GM12864 (cell line): ENCODE measurements around the gene IMMP2L.

Experiments
- DNase-seq: peaks from one replicate; pipeline ENCODE4 v3.0.0-alpha.2; 2011; ENCODE audit warnings: low read depth
- H3K4me3 ChIP-seq: 2 replicates; pipeline ENCODE4 v1.5.1; 2011; ENCODE audit warnings: mild to moderate bottlenecking, low read depth, low read length, control low read depth
- TF ChIP-seq, protein P1 (sequence below): IDR thresholded peaks from 2 replicates; pipeline ENCODE4 v1.5.1; 2011; ENCODE audit warnings: low read depth, mild to moderate bottlenecking, moderate library complexity, low read length, control low read depth, inconsistent platforms; ENCODE audit errors: missing control alignments

The IMMP2L gene

DNA sequence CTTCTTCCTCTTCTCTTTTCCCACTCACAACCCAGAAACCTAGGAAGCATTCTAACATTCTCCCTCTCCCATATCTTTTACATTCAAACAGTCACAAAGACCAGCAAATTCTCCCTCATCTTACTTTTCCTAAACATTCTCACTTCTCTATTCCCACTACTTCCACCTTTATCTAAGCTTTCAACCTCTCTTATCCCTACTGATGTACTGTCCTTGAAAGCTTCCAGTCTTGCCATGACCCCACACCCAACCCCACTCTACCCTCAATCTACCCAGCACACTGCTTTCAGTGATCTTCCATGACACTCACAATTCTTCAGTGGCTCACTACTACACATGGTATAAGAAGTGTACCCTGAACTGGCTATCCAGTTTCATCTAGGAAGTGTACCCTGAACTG lies 5.3 kb downstream of the IMMP2L start:
- no peak for DNase-seq
- TF ChIP-seq, protein P1, sequence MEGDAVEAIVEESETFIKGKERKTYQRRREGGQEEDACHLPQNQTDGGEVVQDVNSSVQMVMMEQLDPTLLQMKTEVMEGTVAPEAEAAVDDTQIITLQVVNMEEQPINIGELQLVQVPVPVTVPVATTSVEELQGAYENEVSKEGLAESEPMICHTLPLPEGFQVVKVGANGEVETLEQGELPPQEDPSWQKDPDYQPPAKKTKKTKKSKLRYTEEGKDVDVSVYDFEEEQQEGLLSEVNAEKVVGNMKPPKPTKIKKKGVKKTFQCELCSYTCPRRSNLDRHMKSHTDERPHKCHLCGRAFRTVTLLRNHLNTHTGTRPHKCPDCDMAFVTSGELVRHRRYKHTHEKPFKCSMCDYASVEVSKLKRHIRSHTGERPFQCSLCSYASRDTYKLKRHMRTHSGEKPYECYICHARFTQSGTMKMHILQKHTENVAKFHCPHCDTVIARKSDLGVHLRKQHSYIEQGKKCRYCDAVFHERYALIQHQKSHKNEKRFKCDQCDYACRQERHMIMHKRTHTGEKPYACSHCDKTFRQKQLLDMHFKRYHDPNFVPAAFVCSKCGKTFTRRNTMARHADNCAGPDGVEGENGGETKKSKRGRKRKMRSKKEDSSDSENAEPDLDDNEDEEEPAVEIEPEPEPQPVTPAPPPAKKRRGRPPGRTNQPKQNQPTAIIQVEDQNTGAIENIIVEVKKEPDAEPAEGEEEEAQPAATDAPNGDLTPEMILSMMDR, result no peak
- H3K4me3 ChIP-seq, result no peak overlapping the region

DNA sequence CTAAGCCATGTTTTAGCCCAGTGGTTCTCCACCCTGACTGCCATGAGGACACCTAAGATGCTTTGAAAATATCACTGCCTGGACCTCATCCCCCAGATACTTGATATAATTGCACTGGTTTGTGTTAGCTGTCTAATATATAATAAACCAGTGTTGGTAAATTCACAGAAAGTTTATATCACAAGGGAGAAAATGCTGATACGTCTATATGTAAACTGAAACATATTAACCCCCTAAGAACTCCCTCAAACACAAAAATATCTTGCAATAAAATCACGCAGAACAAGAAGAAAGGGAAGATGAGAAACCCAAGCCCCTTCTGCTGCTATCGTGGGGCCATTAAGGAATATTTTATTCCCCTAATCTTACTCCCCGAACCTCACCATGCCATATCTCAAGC lies 8.2 kb downstream of the IMMP2L start:
- DNase-seq, result no peak
- H3K4me3 ChIP-seq, result no peak overlapping the region
- TF ChIP-seq, protein P1, result no peak

DNA sequence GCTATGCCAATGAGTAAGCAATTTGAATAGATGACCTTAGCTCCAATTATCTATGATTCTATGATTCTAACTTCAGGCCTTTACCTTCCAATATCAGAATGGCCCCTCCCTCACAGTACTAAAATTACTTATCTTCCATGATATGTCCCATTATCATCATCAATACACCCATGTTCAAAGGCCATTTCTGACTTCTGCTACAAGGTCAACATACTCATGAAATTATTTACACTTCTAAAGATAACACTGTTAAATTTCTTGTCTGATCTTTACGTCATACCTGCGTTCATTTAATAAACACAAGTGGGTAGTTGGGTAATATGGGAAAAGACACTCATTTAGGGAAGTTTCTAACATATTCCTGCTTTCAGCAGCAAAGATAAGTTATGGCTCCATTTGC lies 21.2 kb downstream of the IMMP2L start:
- no peak for DNase-seq
- TF ChIP-seq, protein P1, result no peak

DNA sequence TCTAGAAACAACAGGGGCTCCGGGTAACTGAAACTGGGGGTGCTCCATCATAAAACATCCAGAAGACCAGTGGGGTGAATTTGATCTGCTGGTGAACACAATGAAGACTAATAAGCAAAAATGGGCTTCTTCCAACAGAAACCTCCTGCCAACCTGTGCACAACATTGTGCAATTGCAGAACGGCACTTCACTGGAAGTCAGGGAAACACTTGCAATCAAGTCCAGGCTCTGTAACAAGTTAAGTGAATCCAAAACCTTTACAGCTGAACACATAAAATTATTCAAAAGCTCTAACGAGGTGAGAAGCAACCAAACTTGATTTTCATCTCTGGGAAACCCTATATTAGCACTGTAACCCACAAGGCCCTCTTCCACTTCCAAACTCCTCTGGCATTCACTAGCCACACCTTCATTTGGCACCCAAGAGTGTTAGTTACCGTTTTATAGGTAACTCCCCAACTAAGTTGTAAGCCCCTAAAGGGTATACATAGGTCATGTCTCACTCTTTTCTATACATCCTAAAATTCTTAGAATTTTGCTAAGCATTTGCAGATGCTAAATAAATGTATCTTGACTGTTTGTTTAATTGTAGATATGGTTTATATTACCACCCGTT lies 22.0 kb downstream of the IMMP2L start:
- DNase-seq, result no peak
- H3K4me3 ChIP-seq, result no peak overlapping the region
- TF ChIP-seq, protein P1, result no peak

More for the DNA sequence above, 21.2 kb downstream of the IMMP2L start:
- H3K4me3 ChIP-seq, result no peak overlapping the region

DNA sequence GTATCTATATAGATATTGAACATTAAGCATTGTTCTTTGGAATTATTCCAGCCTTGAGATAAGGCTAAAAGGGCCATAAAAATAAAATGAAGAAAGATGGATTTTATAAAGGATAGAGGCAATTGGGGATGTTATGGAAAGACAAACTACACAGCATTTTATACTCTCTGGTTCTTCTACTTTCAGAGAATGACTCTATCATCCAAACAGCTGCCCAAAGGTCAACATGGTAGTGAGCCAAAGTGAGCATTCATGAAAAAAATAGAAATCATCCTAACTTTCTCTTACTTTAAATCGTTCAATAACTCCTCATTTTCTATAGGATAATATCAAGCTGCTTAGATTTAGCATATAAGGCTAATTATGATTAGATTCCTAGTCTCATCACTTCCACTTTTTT lies 25.2 kb downstream of the IMMP2L start:
- no peak for DNase-seq
- TF ChIP-seq, protein P1, result no peak
- H3K4me3 ChIP-seq, result no peak overlapping the region

DNA sequence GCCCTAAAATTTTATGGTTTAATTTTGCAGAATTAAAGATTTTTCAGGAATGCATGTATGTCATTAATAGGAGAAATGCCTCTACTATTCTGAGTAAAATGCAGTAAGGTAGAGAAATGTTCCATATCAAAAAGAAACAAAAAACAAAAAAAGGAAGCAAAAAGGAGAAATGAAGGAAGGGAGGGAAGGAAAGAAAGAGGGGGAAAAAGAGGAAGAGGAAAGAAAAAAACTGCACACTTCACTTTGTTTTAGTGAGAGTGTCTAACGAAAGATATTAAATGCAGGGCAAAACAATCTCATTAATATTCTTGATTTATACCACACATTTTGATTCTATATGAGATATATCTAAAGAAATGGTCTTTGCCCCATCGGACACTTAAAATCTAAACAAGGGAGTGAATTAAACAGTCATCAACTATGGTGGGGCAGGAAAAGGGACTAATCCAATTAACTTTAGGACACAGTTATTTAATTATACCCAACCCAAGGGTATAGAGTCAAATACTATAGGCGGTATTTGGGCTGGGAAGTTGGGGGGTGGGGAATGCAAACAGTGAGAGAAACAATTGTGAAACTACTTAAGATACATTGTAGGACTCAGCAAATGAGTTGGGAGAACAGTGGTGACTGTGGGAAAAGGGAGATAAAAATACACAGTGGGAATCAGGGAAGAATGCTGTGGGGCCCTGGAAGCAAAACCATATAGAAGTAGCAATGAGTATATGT lies 27.0 kb downstream of the IMMP2L start:
- TF ChIP-seq, protein P1, result no peak
- no peak for DNase-seq
- H3K4me3 ChIP-seq, result no peak overlapping the region

DNA sequence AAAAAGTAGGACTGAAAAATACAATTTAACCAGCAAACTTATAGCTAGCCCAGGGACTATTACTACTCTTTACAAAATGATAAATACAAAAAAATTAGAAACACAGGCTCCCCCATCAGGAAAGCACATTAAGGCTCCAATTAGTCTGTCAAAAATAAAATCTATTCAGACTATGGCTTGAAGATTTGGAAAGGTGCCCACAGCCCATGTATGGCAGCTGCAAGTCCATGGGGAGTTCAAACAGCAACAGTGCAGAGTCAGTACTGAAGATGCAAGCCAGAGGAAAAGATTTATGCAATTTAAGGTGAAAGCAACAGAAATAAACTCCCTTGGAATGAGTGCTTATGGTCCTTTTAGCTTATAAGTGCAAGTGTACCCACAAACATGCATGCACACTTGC lies 29.7 kb downstream of the IMMP2L start:
- H3K4me3 ChIP-seq, result no peak overlapping the region
- no peak for DNase-seq
- TF ChIP-seq, protein P1, result no peak
